Fibroblast of pulmonary artery (primary cell): Measurements from ENCODE around the gene CNTFR.
"Not testable (repeated sequence)": the region's sequence is repeated elsewhere in the genome, so short reads cannot be mapped to it uniquely, and the experiment has no call there.

Source experiments
- DNase-seq: peaks from one replicate; pipeline ENCODE4 v3.0.0-alpha.2; 2010; ENCODE audit warnings: low read depth
- H3K4me3 ChIP-seq: replicated peaks from 2 replicates; pipeline ENCODE4 v1.5.1; 2011; ENCODE audit warnings: low read depth, mild to moderate bottlenecking, control low read depth, low read length, moderate library complexity
- CTCF ChIP-seq: IDR thresholded peaks from 2 replicates; pipeline ENCODE4 v1.5.1; 2011; ENCODE audit warnings: mild to moderate bottlenecking, control low read depth, low read length, inconsistent platforms; ENCODE audit errors: missing control alignments

CNTFR gene

DNA sequence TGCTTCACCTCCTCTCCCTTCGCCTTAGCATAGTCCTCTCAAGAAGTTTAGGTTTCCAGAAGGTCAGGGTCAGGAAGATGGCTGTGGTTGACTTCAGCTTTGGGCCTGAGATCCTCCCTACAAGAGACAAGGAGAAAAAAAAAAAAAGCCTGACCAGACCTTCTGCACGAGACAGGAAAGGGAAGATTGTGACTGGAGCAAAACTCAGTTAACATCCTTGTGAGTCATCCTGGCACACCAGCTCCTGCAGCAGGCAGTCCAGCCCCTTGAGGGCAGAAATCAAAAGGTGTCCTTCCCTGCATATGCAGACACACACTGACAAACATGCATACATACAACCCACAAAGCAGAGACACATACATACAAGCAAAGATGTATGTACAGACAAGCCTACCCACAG is 48.7 kb downstream of the CNTFR start:
- no peak overlapping the region for H3K4me3 ChIP-seq
- peak; percentile 73 for DNase-seq
- TF ChIP-seq CTCF, result peak; percentile 4

GRCh38 chr9:34536685-34537084 is 52.8 kb downstream of the CNTFR start:
- H3K4me3 ChIP-seq, result no peak overlapping the region
- no peak for DNase-seq
- no peak for TF ChIP-seq CTCF

DNA sequence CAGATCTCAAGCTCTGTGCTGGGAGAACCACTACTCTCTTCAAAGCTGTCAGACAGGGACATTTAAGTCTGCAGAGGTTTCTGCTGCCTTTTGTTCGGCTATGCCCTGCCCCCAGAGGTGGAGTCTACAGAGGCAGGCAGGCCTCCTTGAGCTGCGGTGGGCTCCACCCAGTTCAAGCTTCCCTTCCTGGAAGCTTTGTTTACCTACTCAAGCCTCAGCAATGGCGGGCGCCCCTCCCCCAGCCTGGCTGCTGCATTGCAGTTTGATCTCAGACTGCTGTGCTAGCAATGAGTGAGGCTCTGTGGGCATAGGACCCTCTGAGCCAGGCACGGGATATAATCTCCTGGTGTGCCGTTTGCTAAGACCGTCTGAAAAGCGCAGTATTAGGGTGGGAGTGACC is 57.5 kb downstream of the CNTFR start:
- not testable (repeated sequence) for H3K4me3 ChIP-seq, DNase-seq

DNA sequence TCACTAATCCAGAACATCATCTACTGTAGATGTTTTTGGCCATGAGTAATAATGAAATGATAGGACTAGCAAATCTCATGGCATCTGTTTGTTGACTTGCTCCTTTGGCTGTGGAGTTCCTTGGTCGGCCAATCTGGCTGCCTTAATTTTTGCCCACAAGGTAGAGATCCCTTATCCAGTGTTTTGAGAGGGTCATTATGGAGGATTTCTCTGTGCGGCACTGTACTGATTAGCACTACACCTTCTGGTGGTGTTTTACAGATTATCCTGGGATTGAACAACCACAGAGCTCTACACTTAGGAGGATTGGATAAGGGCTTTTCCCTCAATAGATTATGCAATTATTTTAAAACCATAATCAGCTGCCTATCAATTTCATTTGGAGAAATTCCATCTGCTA is 63.5 kb downstream of the CNTFR start:
- no peak for TF ChIP-seq CTCF
- no peak for DNase-seq

DNA sequence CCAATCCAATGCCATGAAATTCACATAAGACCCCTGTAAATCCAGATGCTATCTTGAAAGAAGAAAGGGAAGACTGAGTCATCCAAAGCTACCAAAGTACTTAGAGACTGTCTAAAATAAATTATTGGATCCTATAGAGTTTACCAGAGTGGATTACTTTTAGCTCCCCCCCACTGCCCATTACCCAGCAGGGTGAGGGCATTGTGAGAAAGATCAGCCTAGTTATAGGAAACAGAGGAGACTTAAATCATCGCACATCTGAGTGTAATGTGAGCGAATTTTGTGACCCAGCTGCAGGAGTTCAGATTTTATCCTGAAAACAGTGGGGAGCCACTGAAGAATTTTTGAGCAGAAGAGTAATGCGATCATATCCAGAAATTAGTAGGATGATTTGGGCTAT is 65.2 kb downstream of the CNTFR start:
- H3K4me3 ChIP-seq, result no peak overlapping the region
- no peak for TF ChIP-seq CTCF
- no peak for DNase-seq

More for the DNA sequence above, 63.5 kb downstream of the CNTFR start:
- H3K4me3 ChIP-seq, result no peak overlapping the region

DNA sequence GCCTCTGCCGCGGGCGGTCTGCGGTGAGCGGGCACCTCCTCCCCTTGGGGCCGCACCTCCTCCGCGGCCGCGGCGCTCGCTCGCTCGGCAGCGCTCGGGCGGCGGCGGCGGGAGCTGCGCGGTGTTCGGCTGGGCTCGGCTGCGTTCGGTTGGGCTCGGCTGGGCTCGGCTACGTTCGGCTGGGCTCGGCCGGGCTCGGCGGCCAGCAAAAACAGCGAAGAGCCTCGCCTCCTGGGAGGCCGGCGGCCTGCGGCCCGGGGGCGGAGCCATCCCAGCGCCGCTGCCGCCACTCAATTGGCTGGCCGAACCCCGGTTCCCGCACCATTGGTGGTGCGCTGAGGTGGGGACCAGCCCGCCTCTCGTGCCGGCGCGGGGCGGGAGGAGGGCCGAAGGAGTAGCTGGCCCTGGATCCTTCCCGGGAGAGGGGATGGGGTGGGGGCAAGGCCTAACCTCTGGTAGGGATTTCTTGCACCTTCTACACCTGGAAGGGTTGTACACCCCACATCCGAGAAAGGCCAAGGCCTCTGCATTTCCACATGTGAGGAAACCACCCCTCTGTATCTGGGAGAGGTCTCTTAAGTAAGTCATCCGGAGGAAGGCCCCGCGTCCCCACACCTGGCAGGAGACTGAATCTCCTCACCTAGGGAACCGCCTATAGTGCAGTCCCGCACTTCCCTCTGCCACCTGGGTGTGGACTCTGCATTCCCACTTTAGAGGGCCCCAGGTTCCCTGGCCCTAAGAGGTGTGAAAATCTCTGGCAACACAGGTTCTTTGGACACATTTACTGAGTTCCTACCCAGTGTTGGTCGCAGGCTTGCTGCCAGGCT is 66.3 kb downstream of the CNTFR start, which contains the start of gene ENHO:
Gene ENHO, minus strand, starts transcription at position 20 of the 827 bp plus-strand sequence. CDS start 1,295 bp downstream, outside the sequence.
- peak; percentile 85 for DNase-seq
- peak within 1 kb of the TSS; percentile 33 for H3K4me3 ChIP-seq
- no peak for TF ChIP-seq CTCF

GRCh38 chr9:34522091-34522887 is 67.2 kb downstream of the CNTFR start:
- peak overlapping the region; percentile 33 for H3K4me3 ChIP-seq
- DNase-seq, result no peak
- no peak for TF ChIP-seq CTCF
